ENCODE data around the gene POLR2L. TPM values are rescaled to one million over a fixed set of nuclear protein-coding genes. Genes with fewer than 3 reads are reported as not detected.

POLR2L gene
- total RNA-seq, 1 experiment from 2014 or later, result 99.7 TPM

GRCh38 chr11:852762-853161 is 10.4 kb upstream of the POLR2L start:
- intact Hi-C loops (cut with micrococcal nuclease; ENCODE audit: unreplicated experiment), result no loop called here
- DNase-seq, result no peak

GRCh38 chr11:850775-851763 is 8.7 kb upstream of the POLR2L start:
- ChIA-PET POLR2A (ENCODE audit: unreplicated experiment) (no interaction called here), CTCF (no interaction called here)
- intact Hi-C loops (cut with micrococcal nuclease; ENCODE audit: unreplicated experiment), result no loop called here
- TF ChIP-seq CTCF (conservative IDR thresholded peaks at IDR 0.05), result no peak; the same call in 1 of the 2 replicates
- TF ChIP-seq EZH2 (IDR thresholded peaks at IDR 0.05; ENCODE audit: low read depth), result no peak
- BruUV-seq (replicated peaks), result no TSS peak
- no peaks in the 10 kb centered on the region for H4K20me1 ChIP-seq (ENCODE audit: insufficient read depth)
- H3K4me3 ChIP-seq, result no peak overlapping the region
- no peak overlapping the region for H3K27ac ChIP-seq
- H2AFZ ChIP-seq, result no peak overlapping the region
- DNase-seq, result no peak
- H3K4me2 ChIP-seq, result no peak overlapping the region
- no peaks in the 10 kb centered on the region for H3K79me2 ChIP-seq (ENCODE audit: low read depth)
- H3K9me2 ChIP-seq (ENCODE audit: insufficient read depth), result no peaks in the 10 kb centered on the region
- no peaks in the 10 kb centered on the region for H3K36me3 ChIP-seq (ENCODE audit: low read depth)
- H3K27me3 ChIP-seq (ENCODE audit: insufficient read depth, low read depth), result no peaks in the 10 kb centered on the region
- H3F3A ChIP-seq (ENCODE audit: insufficient read depth, low read depth), result 0 out of 2 replicates have a peak, but pooled peaks cover 6% of the 10 kb centered on the region
- H3K9me3 ChIP-seq (ENCODE audit: insufficient read depth, low read depth), result no peaks in the 10 kb centered on the region
- no peaks in the 10 kb centered on the region for H3K4me1 ChIP-seq (replicated peaks; ENCODE audit: insufficient read depth)

More at GRCh38 chr11:852762-853161, 10.4 kb upstream of the POLR2L start:
- Histone ChIP-seq H3K9me2 (ENCODE audit: insufficient read depth) (no peaks in the 10 kb centered on the region), H3K9me3 (ENCODE audit: insufficient read depth, low read depth) (no peaks in the 10 kb centered on the region), H3K79me2 (ENCODE audit: low read depth) (no peaks in the 10 kb centered on the region), H3K27me3 (ENCODE audit: insufficient read depth, low read depth) (no peaks in the 10 kb centered on the region), H4K20me1 (ENCODE audit: insufficient read depth) (no peaks in the 10 kb centered on the region), H3K4me3 (no peak overlapping the region), H3K4me2 (no peak overlapping the region), H3K27ac (no peak overlapping the region), H3K36me3 (ENCODE audit: low read depth) (no peaks in the 10 kb centered on the region), H2AFZ (no peak overlapping the region), H3F3A (ENCODE audit: insufficient read depth, low read depth) (no peaks in the 10 kb centered on the region), H3K4me1 (replicated peaks; ENCODE audit: insufficient read depth) (no peaks in the 10 kb centered on the region)
- ChIA-PET POLR2A (ENCODE audit: unreplicated experiment) (no interaction called here), CTCF (no interaction called here)
- TF ChIP-seq EZH2 (IDR thresholded peaks at IDR 0.05; ENCODE audit: low read depth), result no peak
- no peak for TF ChIP-seq CTCF (conservative IDR thresholded peaks at IDR 0.05)
- no TSS peak for BruUV-seq (replicated peaks)

GRCh38 chr11:849951-850774 is 7.8 kb upstream of the POLR2L start:
- no peaks in the 10 kb centered on the region for H3K9me3 ChIP-seq (ENCODE audit: insufficient read depth, low read depth)
- H3K79me2 ChIP-seq (ENCODE audit: low read depth), result no peaks in the 10 kb centered on the region
- BruUV-seq (replicated peaks), result no TSS peak
- no peak overlapping the region for H3K4me2 ChIP-seq
- 0 out of 2 replicates have a peak, but pooled peaks cover under 1% of the 10 kb centered on the region for H3K4me1 ChIP-seq (replicated peaks; ENCODE audit: insufficient read depth)
- no peak for DNase-seq
- H3F3A ChIP-seq (ENCODE audit: insufficient read depth, low read depth), result peaks cover 6% of the 10 kb centered on the region; the same call in 1 of the 2 replicates
- H3K36me3 ChIP-seq (ENCODE audit: low read depth), result no peaks in the 10 kb centered on the region
- POLR2A ChIA-PET (ENCODE audit: unreplicated experiment), result no interaction called here
- CTCF ChIA-PET, result no interaction called here
- no peak overlapping the region for H2AFZ ChIP-seq
- H3K27ac ChIP-seq, result no peak overlapping the region
- intact Hi-C loops (cut with micrococcal nuclease; ENCODE audit: unreplicated experiment), result no loop called here
- no peaks in the 10 kb centered on the region for H4K20me1 ChIP-seq (ENCODE audit: insufficient read depth)
- H3K9me2 ChIP-seq (ENCODE audit: insufficient read depth), result no peaks in the 10 kb centered on the region
- TF ChIP-seq CTCF (conservative IDR thresholded peaks at IDR 0.05), result no peak
- no peak for TF ChIP-seq EZH2 (IDR thresholded peaks at IDR 0.05; ENCODE audit: low read depth)
- no peak overlapping the region for H3K4me3 ChIP-seq
- H3K27me3 ChIP-seq (ENCODE audit: insufficient read depth, low read depth), result no peaks in the 10 kb centered on the region

All from PC-9 (cell line).